ENCODE results near the gene TMEM176B.
"Not testable (repeated sequence)": the region's sequence is repeated elsewhere in the genome, so short reads cannot be mapped to it uniquely, and the experiment has no call there.

The TMEM176B gene

DNA sequence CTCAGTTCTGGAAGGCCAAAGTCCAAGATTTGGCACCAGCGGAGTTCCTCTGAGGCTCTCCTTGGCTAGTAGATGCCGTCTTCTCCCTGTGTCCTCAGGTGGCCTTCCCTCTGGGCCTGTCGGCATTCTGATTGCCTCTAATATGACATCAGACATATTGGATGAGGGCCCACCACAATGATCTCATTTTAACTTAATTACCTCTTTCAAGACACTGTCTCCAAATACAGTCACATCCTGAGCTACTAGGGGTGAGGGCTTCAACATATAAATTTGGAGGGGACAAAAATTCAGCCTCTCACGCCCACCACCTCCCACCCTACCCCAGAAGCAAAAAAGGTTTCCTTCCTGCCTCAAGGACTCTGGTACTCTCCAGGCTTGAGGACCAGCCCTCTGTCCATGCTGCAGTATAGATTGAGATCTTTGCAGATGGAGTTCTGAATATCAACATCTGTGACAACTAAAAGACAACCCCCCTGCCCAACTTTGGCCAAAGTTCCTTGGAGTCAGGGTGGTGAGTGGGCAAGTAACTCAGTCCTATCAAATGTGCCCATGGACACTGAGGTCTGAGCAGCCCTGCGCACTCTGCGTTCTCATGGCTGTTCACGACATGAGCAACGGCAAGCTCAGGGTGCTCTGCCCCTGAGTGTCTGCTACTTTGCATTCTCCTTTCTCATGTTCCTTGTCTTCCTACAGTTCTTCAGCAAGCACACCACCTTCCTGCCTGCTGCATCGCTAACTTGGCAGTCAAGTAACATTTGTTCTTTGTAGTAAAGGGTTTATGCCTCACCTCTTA, 11.5 kb downstream of the TMEM176B start:
- no peak for DNase-seq

DNA sequence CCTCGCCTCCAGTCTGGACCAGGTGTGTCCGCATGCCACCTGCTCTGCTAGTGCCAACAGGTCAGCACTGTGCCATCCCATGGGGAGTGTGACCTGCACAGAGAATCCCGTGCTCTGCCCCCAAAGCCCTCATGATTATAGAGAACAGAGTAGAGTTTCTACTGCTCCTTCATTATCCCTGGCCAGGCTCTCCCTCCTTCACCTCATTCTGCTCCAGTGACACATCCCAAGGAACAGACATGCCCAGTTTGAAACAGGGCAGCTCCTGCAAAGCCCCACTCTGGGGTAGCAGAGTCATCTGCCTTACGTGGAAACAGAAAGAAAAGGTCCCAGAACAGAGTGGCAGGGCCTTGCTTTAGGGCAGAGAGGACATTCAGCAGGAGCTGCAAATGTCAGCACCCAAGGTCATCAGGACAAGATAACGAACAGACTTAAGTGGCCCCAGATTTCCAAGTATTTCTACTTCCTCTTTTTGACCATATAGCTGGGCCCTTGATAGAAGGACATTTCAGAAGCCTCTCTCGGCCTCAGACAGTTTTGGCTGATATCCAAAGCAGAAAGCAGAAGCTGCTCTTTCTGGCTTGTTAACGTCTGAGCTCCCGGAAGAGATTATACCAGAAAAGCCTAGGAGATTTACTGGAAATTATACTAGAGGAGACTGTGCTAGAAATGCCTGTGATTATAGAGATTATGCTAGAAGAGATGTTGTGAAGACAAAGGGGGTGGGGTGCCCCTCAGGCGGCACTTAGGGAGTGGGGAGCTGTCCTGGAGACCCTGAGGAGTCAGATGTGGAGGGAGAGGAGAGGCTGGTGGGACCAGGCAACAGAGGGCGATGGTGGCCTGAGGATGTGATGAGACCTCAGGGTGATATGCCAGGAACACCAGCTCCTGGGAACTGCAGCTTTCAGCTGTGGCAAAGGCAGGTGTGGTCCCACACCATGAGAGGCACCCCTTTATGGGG, 12.6 kb downstream of the TMEM176B start:
- no peak for DNase-seq

DNA sequence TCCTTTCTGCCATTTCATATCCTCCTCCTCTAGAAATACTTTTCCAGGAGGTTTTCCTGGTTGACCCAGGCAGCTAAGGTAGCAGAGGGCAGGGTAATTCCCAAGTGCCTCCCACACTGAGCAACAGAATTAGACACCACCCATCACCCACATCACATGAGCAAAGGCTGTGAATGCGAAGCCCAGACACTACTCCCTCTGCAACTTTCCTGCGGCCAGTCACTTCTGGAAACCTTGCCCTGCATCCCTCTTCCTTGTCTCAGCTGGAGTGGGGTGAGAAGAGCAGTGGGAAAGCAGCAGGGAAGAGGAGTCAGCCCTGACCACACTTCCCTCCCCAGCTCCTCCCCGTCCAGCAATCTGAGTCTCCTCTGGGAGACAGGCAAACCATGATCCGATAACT, 15.2 kb downstream of the TMEM176B start:
- no peak for DNase-seq

DNA sequence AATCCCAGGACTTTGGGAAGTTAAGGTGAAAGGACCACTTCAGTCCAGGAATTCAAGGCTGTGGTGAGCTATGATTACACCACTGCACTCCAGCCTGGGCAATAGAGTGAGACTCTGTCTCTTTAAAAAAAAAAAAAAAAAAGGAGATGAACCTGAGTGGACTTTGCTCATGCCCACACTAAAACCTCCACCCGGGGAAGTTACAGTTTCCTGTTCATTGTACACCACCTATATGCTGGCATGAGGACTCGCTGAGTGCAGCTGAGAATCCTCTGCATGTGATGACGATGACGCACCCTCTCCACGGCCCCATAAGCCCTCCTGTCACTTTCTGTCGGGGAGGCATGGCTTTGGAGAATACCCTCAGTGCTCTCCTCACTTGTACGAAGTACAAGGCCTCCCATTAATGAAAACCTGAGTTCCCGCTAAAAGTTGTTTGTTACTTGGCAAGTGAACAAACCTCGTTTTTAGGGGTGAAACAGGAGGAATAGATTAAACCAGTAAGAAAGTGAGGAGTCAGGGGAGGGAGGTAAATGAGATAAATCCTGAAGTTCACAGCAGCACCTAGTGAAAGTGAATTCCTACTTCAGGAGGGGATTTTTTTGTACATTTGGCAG, 15.9 kb downstream of the TMEM176B start:
- no peak for DNase-seq

DNA sequence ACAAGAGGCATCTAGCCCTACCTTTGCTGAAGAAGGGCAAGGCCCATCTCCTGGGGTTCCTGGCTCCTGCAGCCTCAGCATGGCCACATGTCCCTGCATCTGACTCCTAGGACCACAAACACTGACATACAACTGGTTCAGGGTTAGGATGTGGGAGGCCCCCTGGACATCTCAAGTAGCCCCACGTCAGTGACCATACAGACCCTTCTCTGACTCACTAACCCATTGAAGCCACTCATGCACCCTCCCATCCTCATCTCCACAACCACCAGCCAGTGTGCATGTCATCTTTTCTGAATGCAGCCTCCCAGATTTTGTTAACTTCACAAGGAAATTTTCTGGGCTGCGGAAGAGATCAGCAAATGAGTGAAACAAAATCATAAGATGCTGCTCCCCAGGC, 18.2 kb downstream of the TMEM176B start:
- DNase-seq = no peak

DNA sequence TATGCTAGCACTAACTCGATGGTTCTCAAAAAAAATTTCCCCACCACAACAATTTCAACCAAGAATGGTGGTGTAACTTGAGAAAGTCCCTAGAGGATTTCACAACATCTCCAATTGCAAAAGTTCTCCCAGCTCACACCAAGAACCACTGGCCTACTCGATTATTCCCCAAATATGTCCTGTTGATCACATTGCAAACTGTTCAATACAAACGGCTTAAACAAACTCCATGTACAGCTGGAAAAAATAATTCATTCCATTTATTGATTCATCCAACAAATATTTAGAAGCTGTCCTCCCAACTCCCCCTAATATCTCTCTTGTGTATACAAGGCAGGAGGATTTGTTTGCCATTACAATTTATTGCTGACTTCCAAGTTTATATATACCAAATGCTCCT, 19.1 kb downstream of the TMEM176B start:
- no peak for DNase-seq

DNA sequence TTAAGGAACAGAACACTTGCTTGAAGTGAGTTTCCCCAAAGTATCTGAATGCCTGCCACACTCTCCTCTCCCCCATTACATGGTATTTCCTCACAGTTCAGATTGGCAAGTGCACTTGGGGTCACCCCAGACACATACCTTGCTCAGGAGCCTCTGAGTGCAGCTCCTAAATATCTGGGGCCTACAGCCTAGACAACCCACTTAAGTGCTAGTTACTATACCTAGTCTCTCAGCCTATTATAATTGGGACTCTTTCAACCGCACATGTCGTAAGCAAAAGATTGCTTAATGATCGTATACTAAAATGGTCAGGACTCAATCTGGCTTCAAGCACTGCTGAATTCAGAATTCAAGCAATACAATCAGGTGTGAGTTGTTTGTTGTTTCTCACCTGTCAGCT, 19.9 kb downstream of the TMEM176B start:
- no peak for DNase-seq

DNA sequence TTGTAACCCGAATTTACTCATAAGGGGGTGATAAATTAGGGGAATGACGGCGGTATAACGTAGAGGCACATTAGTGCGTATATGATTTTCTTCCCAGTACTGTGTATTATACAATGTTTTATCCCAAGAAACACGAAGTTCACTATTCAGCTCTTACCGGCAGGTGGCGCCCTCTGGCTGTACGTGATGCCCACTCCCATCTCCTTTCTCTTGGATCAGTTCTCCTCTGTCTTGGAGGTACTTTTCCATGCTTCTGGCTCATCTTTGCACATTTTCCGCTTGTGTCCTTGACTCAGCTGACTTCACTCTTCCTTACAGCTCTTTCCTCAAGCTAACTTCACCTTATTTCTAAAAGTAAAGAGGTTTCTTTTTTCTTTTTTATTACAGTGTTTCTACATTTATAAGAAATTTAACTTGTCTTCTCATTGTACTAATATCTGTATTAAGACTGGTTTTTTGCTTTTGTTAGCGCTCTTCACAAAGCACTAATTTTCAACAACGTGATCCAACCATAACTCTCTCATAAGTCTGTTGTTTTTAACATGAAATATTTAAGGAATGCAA, 21.3 kb downstream of the TMEM176B start:
- DNase-seq = peak; percentile 76

DNA sequence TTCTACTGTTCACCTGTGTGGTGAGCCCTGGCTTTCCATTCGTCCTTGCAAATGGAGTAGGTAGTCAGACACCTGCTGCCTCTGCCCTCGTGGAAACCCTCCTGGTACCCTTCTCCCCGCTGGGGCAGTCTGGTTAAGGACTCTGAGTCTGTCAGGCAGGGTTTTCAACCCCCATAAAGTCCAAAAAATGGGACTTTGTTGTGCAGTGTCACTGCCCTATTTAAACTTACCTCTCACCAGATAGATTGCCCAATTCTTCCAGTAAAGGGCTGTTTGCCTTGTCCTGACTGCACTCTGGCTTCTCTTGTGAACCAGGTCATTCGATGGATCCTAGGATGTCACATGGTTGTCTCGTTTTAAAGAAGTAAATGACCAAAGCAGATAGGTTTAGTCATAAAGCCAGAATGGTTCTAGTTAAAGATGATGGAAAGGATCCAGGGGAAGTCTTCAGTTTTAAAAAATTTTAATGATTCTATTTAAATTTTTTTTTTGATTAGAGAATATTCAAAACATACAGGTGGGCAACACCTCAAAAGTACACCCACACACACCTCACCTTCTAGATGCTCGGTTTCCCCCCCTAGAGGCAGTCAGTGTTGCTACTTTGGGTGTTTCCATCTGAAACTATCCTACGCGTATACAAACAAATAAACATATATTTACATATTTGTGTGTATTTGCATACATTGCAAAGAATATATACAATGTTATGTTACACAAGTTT, 22.0 kb downstream of the TMEM176B start:
- no peak for DNase-seq

DNA sequence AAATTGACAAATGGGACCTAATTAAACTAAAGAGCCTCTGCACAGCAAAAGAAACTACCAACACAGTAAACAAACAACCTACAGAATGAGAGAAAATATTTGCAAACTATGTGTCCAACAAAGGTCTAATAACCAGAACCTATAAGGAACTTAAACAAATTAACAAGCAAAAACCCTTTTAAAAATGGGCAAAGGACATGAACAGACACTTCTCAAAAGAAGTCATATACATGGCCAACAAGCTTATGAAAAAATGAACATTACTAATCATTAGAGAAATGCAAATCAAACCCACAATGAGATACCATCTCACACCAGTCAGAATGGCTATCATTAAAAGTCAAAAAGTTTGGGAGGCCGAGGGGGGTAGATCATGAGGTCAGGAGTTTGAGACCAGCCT, 26.0 kb downstream of the TMEM176B start:
- DNase-seq = not testable (repeated sequence)

DNA sequence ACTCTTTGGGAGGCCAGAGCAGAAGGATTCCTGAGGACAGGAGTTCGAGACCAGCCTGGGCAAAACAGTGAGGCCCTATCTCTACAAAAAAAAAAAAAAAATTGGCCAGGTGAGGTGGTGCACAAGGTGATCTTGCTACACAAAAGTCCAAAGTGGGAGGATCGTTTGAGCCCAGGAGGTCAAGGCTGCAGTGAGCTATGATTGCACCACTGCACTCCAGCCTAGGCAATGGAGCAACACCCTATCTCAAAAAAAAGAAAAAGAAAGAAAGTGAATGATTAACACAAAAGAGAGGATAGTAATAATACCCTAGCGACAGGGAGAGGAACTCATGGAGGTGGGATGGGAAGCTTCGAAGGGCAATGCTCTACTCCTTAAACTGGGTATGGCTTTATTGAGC, 30.4 kb downstream of the TMEM176B start:
- DNase-seq = no peak

DNA sequence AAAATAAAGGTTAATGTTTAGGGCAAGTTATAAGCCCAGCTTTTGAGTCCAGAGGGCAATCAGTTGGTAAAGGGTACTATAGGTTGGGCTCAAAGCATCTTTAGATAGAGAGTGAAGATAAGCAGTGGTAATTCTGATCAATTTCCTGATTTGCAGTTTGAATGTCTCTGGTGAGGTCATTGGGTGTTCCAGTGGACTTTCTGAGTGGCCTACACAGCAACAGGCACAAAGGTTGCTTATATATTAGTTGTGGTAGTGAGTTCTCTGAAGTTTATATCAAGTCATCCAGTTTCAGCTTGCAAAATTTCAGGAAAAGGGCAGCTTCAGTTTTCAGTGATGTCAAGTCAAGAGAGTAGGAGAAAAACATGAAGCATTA, 33.8 kb downstream of the TMEM176B start:
- DNase-seq = no peak

DNA sequence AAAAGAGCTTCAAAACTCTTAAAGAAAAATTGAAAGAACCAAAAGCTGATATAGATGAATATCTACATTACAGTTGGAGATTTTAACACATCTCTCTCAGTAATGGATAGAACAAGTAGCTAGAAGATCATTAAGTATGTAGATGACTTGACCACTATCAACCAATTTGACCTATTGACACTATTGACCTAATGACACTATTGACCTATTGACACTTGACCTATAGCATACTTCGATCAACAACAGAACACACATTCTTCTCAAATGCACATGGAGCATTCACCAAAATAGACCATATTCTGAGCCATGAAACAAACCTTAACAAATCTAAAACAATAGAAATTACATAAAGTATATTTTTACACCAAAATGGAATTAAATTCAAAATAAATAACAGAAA, 40.7 kb downstream of the TMEM176B start:
- DNase-seq = no peak

DNA sequence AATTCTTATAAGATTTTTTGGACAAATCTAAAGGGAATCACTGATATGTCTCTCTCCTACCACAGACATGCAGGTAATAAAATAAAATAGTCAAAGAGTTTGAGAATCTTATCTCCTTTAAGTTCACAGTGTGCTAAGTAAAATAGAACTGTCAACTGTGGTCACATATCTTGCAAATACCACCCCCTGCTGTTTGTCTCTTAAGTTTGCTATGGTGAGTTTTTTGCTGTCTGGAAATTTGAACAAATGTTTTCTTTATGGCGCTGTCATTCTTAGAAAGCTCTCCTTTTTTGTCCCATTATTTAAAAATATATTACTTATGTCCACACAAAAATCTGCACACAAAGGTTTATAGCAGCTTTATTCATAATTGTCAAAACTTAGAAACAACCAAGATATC, 43.3 kb downstream of the TMEM176B start:
- no peak for DNase-seq

DNA sequence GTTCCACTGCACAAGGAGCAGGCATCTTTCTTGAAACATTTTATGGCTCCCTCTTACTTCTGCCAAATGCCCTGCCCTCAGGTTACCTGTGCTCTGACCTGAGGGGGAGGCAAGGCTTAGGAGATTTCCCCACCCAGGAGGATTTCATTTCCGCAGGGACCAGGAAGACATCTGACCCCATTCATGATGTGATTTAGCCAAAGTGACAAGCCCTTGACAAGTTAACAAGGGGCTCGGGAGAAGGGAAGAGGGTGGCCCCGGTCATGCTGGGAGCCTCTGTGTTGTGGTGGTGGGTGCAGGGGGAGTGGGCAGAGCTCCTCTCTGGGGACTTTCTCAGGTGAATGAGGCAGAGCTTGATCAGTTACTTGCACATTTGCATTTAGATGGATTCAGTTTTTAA, 44.0 kb downstream of the TMEM176B start:
- no peak for DNase-seq

DNA sequence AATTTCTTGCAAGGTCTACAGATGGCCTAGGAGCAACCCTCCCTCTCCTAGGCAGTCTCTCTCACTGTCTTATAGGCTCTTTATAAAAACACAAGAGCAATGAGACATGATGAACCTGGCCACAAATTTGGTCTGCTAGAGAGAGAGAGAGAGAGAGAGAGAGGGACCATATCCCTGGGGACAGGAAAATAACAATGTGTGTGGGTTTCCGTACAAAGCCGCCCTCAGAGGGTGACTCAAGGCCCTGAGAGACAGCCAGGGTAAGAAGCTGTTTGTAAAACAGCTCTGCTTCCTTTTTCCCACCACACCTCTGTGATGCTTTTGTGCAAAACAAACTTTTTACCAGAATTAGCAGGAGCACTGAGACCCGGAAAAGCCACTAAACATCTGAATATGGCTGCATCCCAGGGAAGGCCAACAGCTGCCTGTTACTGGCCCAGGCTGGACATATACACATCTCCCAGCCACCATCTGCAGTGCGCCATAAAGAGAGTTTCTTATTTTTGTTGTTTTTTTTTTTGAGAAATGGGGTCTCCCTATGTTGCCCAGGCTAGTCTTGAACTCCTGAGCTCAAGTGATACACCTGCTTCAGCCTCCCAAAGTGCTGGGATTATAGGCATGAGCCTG, 44.6 kb downstream of the TMEM176B start:
- no peak for DNase-seq

DNA sequence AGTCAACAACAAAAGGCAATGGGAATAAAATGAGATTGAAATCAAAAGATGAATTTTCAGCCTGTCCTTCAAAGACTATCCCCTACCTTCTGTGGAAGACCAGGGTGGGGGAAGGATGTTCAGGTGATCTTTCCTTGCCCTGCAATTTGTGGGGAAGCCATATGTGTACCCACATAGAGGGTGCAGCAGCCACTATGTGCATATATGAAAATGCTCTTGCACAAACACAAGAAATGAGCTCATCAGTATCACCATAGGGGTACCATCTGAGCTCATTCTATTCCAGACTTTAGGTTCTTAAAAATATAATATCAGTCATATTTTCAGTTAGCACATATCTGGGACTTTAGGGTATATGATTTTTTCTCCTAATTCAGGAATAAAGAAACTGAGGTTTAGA, 45.2 kb downstream of the TMEM176B start:
- no peak for DNase-seq

DNA sequence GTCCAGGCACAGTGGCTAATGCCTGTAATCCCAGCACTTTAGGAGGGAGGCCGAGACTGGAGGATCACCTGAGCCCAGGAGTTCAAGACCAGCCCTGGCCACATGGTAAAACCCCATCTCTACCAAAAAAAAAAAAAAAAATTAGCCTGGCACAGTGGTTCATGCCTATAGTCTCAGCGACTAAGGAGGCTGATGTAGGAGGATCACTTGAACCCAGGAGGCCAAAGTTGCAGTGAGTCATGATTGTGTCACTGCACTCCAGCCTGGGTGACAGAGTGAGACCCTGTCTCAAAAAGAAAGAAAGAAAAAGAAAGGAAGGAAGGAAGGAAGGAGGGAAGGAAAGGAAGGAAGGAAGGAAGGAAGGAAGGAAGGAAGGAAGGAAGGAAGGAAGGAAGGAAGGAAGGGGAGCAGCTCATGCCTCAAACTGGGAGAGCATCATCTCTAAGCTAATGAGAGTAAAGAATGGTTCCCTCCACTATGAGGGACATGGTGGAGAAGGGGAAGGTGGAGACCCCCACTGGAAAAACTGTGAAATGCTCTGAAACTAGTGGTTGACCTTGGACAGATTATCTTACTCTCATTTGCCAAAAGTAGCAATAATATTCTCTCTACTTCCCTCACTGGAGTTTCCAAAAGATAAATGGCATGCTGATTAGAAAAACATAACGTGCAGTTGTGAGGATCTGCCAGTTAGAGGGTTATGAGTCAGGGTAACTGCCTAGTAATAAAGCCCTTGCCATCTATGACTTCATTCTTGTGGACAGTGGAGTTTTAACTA, 46.1 kb downstream of the TMEM176B start:
- DNase-seq = no peak

DNA sequence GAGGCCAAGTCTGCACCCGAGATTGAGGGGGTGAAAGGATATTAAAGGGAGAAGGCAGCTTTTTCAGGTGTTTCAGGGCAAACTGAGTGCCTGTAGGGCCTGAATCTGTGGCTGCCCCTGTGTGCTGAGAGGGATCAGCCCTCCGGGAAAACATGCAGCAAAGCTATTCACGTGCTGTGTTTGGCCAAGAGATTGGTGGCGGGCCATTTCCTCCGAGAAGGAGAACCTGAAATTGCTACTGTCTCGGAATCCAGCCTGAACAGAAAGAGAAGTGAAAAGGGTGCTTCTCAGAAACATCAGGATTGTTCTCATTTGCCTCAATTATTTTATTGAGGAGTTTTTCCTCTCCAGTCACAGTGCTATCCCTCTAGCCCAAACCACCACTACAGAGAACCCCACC, 46.9 kb downstream of the TMEM176B start:
- no peak for DNase-seq

DNA sequence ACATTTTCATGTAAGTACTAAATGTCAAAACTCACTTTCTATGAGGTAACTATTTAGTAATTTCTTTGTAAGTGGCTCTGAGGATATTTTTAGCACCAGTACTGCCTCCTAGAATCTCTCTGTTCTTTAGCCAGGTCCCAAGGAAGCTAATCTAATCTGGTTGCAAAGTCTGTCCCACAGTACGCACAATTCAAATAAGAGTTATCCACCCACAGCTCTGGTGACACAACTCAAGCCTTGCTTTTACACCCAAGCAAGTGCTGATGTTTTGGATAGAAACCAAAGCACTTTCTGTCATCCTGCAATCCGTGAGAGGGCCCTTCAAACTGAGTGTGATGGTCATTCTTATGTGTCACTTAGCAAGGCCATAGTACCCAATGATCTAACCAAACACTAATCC, 48.5 kb downstream of the TMEM176B start:
- no peak for DNase-seq

DNA sequence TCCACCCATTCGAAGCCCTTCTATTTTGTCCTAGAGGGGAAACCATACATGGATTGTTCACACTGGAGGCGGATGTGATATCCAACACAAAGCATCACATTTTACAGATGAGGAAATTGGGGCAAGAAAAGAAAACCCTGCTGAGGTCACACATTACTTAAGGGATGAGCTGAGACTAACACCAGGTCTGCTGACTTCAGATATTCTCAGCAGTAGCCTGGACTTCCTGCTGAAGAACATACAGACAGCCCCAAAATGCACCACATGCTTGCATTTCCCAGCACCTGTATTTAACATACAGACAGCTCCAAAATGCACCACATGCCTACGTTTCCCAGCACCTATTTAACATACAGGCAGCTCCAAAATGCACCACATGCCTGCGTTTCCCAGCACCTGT, 51.8 kb downstream of the TMEM176B start:
- DNase-seq = no peak

Data from DMS79 treated with DMSO at 0.1 percent for 48 hours (cell line).